HepG2 (cell line): ENCODE measurements around the gene WIPF2. TPM values are rescaled to one million over a fixed set of nuclear protein-coding genes. Genes with fewer than 3 reads are reported as not detected.

ENCODE experiments used
- GTF2F1 ChIP-seq: fragments of 150-350 bp; IDR thresholded peaks from 2 replicates; pipeline ENCODE4 v1.6.1; 2014; ENCODE audit warnings: low read length
- HNRNPUL1 ChIP-seq: fragments of 200-400 bp; formaldehyde crosslinking; IDR thresholded peaks from 2 replicates; pipeline ENCODE4 v1.6.1; 2017; ENCODE audit warnings: low read depth, mild to moderate bottlenecking, low read length, moderate library complexity
- KLF15 ChIP-seq: sonication (generic); formaldehyde crosslinking; IDR thresholded peaks from 2 replicates; pipeline ENCODE4 v1.8.1; 2023; ENCODE audit warnings: borderline replicate concordance, mild to moderate bottlenecking, inconsistent platforms, missing genetic modification reagents, mixed read lengths
- MBD4 ChIP-seq: IDR thresholded peaks from 2 replicates; pipeline ENCODE4 v1.6.1; 2012; ENCODE audit warnings: low read length, inconsistent platforms, borderline replicate concordance
- MXD4 ChIP-seq: IDR thresholded peaks from 2 replicates; pipeline ENCODE4 v1.6.1; 2016; ENCODE audit warnings: mild to moderate bottlenecking, missing biosample characterization, missing genetic modification reagents
- RARG ChIP-seq: sonication (generic); formaldehyde crosslinking; IDR thresholded peaks from 2 replicates; pipeline ENCODE4 v1.4.0; 2020; ENCODE audit warnings: low read depth, mild to moderate bottlenecking, missing genetic modification reagents
- TEAD3 ChIP-seq: optimal IDR thresholded peaks from 2 replicates; pipeline ENCODE3; 2016; ENCODE audit warnings: borderline replicate concordance
- THAP11 ChIP-seq: IDR thresholded peaks from 2 replicates; pipeline ENCODE4 v1.6.1; 2016; ENCODE audit warnings: missing biosample characterization, missing genetic modification reagents
- ZBTB21 ChIP-seq: sonication (generic); formaldehyde crosslinking; IDR thresholded peaks from 2 replicates; pipeline ENCODE4 v1.4.0; 2020; ENCODE audit warnings: missing genetic modification reagents
- ZBTB7B ChIP-seq: sonication (generic); formaldehyde crosslinking; IDR thresholded peaks from 2 replicates; pipeline ENCODE4 v1.4.0; 2020; ENCODE audit warnings: missing genetic modification reagents
- ZNF282 ChIP-seq: fragments of 450-650 bp; IDR thresholded peaks from 2 replicates; pipeline ENCODE4 v1.6.1; 2018; ENCODE audit not compliant: partially characterized antibody
- ZNF335 ChIP-seq: sonication (generic); formaldehyde crosslinking; IDR thresholded peaks from 2 replicates; pipeline ENCODE4 v1.4.0; 2020; ENCODE audit warnings: missing genetic modification reagents
- ZNF501 ChIP-seq: sonication (generic); formaldehyde crosslinking; IDR thresholded peaks from 2 replicates; pipeline ENCODE4 v1.5.1; 2020; ENCODE audit warnings: mild to moderate bottlenecking, moderate library complexity, missing genetic modification reagents
- ZNF660 ChIP-seq: sonication (generic); formaldehyde crosslinking; IDR thresholded peaks from 2 replicates; pipeline ENCODE4 v1.5.1; 2020; ENCODE audit warnings: mild to moderate bottlenecking, low read depth, missing genetic modification reagents, borderline replicate concordance
- ZNF878 ChIP-seq: sonication (generic); formaldehyde crosslinking; IDR thresholded peaks from 2 replicates; pipeline ENCODE4 v1.8.1; 2023; ENCODE audit warnings: mild to moderate bottlenecking, missing genetic modification reagents, moderate library complexity
- polyA plus RNA-seq, 8 experiments: library from polyadenylated mRNA; depleted of rRNA in 3 of 8; stranded (reverse) in 7 of 8; unstranded in 1 of 8; fragments of >200 nt; fragmentation: Illumina TruSeq in 4 of 8; extraction: Trizol in 4 of 8; gene quantifications; 2 replicates each; pipeline versions ENCODE4 v1.2.1 to v1.2.3, GENCODE V29; 2011 to 2016; ENCODE audit warnings: low read depth in 4 of 8, missing spikeins in 1 of 8, mixed read lengths in 1 of 8; ENCODE audit not compliant: insufficient read depth in 1 of 8
- total RNA-seq, 5 experiments: library from RNA; depleted of rRNA; stranded (reverse); fragments of >200 nt; fragmentation: Illumina TruSeq; extraction: Trizol; gene quantifications; 2 replicates each; pipeline ENCODE4 v1.2.3, GENCODE V29; 2016; ENCODE audit warnings: low read depth in 1 of 5
- TF ChIP-seq, protein P1 (sequence below): sonication (generic); formaldehyde crosslinking; IDR thresholded peaks from 2 replicates; pipeline ENCODE4 v1.8.0; 2022; ENCODE audit warnings: missing genetic modification reagents, mild to moderate bottlenecking, moderate library complexity, borderline replicate concordance
- TF ChIP-seq, protein P2 (sequence below): sonication (generic); formaldehyde crosslinking; IDR thresholded peaks from 2 replicates; pipeline ENCODE4 v1.5.0; 2020; ENCODE audit warnings: mild to moderate bottlenecking, missing genetic modification reagents
- TF ChIP-seq, protein P3 (sequence below): sonication (generic); formaldehyde crosslinking; IDR thresholded peaks from 2 replicates; pipeline ENCODE4 v1.4.0; 2020; ENCODE audit warnings: missing genetic modification reagents, borderline replicate concordance
- TF ChIP-seq, protein P4 (sequence below): sonication (generic); formaldehyde crosslinking; IDR thresholded peaks from 2 replicates; pipeline ENCODE4 v1.4.0; 2020; ENCODE audit warnings: missing genetic modification reagents; ENCODE audit errors: not compliant biosample characterization

WIPF2 gene
- total and polyA plus RNA-seq, 2 of the 13 experiments (the other 11 are each of a cell fraction or from before 2014, with no cell fraction given), result 7.2 to 10.8 TPM

DNA sequence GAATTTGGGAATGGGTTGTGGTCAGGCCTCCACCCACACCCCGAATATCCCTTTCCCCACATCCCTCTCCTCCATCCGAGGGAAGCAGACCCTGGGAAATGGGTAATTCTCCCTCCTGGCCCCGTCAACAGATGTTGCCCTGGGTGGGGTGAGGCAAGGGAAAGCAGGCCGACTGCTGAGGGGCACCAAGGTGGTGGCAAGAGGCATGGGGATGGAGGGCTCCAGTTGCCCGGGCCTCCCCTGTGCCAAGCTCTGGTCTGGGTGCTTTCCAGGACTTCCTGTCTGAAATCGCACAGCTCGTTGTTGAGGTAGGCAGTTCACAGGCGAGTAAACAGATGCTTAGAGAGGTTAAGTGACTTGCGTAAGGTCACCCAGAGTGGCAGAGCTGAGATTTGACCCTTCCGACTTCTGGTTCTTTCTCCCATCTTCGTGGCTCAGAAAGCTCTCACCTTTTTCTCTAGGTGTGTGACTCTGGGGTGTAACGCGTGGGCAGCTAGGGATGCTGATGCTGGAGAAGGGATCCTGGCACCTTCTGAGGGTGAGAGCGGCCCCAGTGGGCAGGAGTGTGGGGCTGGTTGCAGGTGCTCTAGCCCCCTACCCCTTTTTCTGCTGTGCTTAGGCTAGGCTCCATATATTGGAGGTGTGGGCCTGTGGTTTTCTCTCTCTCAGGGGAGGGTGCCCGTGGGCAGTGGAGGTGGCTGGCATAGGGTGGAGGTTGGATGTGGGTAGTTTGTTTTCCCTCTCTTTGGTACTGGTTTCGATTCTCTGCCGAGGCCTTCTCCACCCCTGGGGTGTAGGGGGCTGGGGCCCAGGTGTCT lies 107.1 kb downstream of the WIPF2 start (continued):
- TF ChIP-seq, protein P1, sequence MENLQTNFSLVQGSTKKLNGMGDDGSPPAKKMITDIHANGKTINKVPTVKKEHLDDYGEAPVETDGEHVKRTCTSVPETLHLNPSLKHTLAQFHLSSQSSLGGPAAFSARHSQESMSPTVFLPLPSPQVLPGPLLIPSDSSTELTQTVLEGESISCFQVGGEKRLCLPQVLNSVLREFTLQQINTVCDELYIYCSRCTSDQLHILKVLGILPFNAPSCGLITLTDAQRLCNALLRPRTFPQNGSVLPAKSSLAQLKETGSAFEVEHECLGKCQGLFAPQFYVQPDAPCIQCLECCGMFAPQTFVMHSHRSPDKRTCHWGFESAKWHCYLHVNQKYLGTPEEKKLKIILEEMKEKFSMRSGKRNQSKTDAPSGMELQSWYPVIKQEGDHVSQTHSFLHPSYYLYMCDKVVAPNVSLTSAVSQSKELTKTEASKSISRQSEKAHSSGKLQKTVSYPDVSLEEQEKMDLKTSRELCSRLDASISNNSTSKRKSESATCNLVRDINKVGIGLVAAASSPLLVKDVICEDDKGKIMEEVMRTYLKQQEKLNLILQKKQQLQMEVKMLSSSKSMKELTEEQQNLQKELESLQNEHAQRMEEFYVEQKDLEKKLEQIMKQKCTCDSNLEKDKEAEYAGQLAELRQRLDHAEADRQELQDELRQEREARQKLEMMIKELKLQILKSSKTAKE, result 0 out of 2 replicates have a peak, but pooled peaks have one; percentile 14
- no peak for TF ChIP-seq KLF15 (CRISPR knock-in tag)
- TF ChIP-seq ZNF282, result no peak
- TF ChIP-seq ZNF501 (CRISPR knock-in tag), result no peak
- no peak for TF ChIP-seq RARG
- TF ChIP-seq, protein P2, sequence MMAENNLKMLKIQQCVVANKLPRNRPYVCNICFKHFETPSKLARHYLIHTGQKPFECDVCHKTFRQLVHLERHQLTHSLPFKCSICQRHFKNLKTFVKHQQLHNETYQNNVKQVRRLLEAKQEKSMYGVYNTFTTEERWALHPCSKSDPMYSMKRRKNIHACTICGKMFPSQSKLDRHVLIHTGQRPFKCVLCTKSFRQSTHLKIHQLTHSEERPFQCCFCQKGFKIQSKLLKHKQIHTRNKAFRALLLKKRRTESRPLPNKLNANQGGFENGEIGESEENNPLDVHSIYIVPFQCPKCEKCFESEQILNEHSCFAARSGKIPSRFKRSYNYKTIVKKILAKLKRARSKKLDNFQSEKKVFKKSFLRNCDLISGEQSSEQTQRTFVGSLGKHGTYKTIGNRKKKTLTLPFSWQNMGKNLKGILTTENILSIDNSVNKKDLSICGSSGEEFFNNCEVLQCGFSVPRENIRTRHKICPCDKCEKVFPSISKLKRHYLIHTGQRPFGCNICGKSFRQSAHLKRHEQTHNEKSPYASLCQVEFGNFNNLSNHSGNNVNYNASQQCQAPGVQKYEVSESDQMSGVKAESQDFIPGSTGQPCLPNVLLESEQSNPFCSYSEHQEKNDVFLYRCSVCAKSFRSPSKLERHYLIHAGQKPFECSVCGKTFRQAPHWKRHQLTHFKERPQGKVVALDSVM (CRISPR knock-in tag), result no peak
- no peak for TF ChIP-seq ZNF335
- TF ChIP-seq ZNF878, result 0 out of 2 replicates have a peak, but pooled peaks have one; percentile 75
- TF ChIP-seq GTF2F1, result no peak
- TF ChIP-seq, protein P3, sequence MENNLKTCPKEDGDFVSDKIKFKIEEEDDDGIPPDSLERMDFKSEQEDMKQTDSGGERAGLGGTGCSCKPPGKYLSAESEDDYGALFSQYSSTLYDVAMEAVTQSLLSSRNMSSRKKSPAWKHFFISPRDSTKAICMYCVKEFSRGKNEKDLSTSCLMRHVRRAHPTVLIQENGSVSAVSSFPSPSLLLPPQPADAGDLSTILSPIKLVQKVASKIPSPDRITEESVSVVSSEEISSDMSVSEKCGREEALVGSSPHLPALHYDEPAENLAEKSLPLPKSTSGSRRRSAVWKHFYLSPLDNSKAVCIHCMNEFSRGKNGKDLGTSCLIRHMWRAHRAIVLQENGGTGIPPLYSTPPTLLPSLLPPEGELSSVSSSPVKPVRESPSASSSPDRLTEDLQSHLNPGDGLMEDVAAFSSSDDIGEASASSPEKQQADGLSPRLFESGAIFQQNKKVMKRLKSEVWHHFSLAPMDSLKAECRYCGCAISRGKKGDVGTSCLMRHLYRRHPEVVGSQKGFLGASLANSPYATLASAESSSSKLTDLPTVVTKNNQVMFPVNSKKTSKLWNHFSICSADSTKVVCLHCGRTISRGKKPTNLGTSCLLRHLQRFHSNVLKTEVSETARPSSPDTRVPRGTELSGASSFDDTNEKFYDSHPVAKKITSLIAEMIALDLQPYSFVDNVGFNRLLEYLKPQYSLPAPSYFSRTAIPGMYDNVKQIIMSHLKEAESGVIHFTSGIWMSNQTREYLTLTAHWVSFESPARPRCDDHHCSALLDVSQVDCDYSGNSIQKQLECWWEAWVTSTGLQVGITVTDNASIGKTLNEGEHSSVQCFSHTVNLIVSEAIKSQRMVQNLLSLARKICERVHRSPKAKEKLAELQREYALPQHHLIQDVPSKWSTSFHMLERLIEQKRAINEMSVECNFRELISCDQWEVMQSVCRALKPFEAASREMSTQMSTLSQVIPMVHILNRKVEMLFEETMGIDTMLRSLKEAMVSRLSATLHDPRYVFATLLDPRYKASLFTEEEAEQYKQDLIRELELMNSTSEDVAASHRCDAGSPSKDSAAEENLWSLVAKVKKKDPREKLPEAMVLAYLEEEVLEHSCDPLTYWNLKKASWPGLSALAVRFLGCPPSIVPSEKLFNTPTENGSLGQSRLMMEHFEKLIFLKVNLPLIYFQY, result no peak
- no peak for TF ChIP-seq ZNF660 (CRISPR knock-in tag)
- no peak for TF ChIP-seq ZBTB21 (CRISPR knock-in tag)
- TF ChIP-seq THAP11 (CRISPR knock-in tag), result no peak
- peak; percentile 8 for TF ChIP-seq TEAD3 (CRISPR knock-in tag)
- no peak for TF ChIP-seq MXD4 (CRISPR knock-in tag)
- TF ChIP-seq, protein P4, sequence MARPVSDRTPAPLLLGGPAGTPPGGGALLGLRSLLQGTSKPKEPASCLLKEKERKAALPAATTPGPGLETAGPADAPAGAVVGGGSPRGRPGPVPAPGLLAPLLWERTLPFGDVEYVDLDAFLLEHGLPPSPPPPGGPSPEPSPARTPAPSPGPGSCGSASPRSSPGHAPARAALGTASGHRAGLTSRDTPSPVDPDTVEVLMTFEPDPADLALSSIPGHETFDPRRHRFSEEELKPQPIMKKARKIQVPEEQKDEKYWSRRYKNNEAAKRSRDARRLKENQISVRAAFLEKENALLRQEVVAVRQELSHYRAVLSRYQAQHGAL (CRISPR knock-in tag), result no peak
- no peak for TF ChIP-seq ZBTB7B (CRISPR knock-in tag)
- no peak for TF ChIP-seq MBD4
- no peak for TF ChIP-seq HNRNPUL1
- TF ChIP-seq, all 625 proteins: peak for 66
